ENCODE measurements around the gene RACGAP1.
"Not testable (repeated sequence)": the region's sequence is repeated elsewhere in the genome, so short reads cannot be mapped to it uniquely, and the experiment has no call there.

The RACGAP1 gene

DNA sequence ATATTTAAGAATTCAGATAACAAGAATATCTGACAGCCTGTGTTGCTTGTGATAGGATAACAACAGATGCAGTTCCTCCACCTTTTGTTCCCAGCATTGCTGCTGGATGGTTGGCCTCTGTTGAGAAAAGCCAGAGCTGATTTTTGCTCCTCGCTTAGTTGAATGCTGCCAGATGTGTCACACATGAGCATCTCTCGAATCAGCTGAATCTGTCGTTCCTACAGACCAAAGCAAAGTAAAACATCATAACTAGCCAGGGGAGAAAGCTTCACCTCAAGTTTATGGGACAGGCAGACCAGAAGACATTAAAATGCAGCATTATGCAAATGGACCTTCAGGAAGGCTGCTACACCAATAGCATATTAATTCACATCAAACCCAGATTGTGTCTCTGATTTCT, 20.1 kb downstream of the RACGAP1 start:
- no peak for DNase-seq
- intact Hi-C loops (cut with DNase I): no loop called here

DNA sequence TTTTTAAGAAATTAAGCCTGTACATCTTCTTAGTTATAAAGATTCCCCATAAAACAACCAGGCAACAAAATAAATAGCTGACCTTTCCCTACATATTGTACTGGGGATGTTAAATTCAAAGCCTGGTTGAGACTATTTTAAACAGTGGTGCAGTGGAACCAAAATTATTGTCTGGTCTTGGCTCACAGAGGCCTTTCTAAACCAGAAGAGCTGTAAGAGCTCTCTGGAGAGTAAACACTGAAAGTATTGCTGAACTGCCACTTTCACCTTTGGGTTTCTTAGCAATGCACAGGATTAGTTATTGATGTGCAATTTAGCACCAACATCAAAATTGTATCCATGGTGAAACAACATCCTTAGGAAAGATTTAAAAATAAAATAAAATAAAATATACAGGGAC, 20.6 kb downstream of the RACGAP1 start:
- no peak for DNase-seq
- intact Hi-C loops (cut with DNase I): no loop called here

DNA sequence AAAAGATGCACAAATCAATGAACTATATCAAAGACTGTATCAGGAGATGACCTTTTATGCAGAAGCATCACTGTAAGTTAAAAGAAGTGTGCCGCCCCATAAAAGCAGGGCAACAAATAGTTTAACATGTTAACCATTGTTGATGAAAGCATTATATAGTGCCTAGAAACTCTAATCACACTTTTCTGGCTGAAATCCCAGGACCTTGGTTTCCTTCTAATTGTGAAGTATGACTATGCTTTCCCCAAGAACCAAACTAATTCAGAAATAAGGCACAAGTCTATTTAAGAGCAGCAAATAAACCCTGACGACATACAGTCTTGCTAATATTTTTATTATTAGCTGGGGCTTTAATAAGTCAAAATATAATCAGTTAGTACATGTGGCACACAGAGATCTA, 21.7 kb downstream of the RACGAP1 start:
- intact Hi-C loops (cut with DNase I): no loop called here
- no peak for DNase-seq

DNA sequence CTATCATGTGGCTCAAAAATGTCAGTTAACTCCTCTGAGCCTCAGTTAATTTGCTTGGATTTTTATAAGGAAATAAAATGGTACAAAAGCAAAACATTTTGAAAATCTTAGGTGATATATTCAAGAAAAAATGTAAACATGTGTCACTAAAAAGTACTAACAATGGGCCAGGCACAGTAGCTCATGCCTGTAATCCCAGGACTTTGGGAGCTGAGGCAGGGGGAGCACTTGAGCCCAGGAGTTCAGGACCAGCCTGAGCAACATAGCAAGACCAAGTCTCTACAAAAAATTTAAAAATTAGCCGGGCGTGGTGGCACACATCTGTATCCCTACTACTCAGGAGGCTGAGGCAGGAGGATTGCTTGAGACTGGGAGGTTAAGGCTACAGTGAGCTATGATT, 26.8 kb downstream of the RACGAP1 start:
- intact Hi-C loops (cut with DNase I): no loop called here
- DNase-seq: no peak

DNA sequence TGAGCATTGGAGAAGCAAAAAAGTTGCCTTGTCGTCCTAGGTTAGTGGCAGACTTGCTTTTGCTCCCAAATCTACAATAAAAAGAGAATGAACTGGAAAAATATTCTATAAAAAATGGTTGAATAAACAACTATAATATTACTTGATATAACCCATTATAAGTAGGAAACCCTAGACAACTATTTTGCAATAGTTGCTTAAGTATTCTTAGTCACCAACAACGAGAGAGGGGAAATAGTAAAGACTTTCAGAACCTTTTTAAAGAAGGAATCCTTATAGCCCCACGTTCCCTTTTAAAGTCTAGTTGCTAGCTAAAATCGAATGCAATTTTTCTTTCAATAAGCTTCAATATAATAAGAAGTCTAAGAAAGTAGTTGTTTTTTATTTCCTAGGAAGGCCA, 35.0 kb downstream of the RACGAP1 start:
- intact Hi-C loops (cut with DNase I): no loop called here
- no peak for DNase-seq

DNA sequence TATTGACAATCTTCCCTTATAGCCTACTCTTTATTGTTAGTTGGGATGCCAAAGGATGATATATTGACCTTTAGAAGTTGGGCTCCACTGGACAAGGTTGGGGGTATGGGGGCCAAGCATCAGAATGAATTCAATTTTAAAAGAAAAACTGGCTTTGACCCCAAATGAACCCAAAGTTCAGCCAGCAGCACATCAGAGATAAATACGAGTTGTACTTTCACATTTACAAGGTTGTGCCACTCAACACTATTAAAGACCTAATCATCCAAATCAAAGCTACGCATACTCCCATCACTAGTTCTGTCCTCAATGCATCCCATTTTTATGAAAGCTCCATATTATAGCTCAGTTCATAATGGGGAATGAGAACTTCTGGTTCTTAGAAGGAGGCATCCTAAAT, 35.9 kb downstream of the RACGAP1 start:
- DNase-seq; intact Hi-C loops (cut with DNase I): not testable (repeated sequence)

DNA sequence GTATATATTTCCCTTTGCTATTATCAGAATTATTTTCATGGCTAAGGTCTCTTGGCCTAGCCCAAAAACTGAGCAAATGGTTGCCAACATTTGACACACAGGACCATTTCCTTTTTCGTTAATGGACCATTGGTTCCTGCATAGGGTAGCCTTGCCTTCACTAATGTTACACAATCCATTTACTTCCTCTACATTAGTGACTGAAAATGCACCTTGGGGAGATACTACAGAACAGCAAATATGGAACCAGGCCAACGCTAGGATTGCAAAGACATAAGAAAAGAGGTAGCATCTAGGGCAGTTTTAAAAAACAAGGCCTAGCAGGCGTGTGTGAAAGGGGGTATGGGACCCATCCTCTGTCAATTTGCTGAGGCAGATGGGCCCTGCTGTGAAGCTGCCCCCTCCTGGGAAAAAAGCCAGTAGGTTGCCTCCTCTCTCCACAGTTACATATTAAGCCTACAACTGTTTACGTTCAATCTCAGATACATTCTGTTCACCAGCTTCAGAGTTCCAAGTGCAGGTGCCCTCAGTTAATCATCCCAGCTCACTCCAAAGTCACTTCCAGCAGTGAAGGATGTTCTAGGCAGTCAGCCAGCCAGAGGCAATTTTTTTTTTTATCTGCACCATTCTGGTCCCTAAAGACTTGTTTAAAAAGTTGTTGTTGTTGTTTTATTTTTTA, 37.5 kb downstream of the RACGAP1 start:
- intact Hi-C loops (cut with DNase I): no loop called here
- no peak for DNase-seq

DNA sequence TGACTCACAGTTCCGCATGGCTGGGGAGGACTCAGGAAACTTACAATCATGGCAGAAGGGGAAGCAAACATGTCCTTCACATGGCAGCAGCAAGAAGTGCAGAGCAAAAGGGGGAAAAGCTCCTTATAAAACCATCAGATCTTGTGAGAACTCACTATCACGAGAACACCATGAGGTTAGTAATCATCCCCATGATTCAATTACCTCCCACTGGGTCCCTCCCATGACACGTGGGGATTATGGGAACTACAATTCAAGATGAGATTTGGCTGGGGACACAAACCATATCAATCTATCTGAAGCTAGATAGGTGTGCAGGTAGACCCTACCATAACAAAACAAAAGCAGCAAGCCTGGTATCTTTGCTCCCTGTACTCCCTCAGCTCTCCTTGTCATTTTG, 38.8 kb downstream of the RACGAP1 start:
- intact Hi-C loops (cut with DNase I); DNase-seq: not testable (repeated sequence)

DNA sequence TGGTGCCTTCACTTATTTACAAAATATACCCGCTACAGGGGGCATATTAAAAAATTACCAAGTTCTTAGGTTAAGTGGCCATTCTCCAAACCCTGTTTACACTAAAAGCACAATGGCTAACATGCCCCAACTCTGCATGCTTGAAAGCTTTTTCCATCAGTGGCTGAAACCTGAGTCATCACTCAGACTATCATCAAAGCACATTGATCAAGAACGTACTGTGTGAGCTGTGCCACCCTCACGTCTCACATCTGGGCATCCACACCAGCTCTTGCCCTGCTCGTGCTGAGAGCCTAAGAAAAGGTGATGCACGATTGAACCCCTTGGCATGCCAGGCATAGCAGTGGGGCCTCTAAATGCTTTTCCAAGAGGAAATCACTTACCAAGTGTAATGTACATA, 39.3 kb downstream of the RACGAP1 start:
- DNase-seq: no peak
- intact Hi-C loops (cut with DNase I): no loop called here

DNA sequence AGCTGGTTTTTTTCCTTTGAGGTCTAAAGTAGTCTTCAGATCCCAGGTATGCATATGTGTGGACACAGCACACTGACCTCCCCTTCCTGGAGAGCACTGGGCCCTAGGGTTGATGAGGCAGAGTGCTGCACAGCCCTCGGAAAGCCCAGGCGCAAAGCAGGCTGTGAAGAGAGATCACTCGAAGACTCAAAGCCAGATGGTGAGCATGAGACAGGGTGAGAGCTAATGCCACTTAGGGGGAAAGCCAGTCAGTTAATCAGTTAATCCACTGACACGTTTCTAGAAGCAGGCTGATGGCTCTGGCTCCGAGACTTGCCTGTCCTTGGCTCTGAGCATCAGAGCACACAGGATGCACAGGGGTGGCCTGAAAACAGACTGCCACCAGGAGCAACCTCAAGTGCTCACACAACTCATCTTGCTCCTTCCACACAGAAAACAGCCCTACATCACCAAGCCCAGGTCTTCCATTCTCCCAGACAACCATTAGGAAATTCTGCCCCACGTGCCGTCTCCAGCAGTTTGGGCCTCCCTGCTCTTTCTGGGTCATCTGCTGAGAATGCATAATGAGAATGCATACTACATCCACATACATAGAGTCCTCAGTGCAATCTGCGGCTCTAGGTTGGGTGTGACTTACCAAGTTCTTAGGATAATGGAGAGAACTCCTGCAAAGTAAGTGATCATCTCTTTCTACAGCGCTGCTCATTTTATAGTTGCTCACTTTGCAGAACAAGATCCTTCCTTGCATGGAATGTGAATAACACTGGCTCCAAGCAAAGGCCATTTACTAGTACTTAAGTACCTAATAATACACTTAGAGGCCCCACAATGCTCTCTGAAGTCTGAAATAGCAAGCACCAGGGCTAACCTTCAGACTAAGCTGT, 40.6 kb downstream of the RACGAP1 start:
- no peak for DNase-seq

DNA sequence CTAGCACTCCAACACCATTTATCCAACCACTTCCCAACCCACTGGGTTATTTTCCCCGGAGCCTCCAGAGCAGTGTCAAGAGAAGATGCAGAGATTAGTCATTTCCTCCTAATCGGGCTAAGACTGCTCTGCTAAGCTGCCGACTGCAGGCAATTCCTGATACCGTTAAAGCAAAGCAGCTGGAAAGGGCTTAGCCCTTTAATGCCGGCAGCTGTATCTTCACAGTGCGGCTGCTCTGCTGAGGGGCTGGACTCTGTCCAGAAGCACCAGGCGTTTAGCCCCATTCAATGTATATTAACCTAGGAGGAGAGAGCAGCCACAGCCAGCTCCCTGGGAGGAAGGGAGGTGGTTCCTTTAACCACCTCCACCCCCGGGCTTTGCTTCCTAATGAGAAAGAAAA, 41.4 kb downstream of the RACGAP1 start:
- DNase-seq: peak in 1 of 10 donors; percentile 79
- intact Hi-C loops (cut with DNase I): loop anchor here (5.0 kb wide), 1 partner anchor 43 kb away; the partner anchor contains the start of gene RACGAP1

More for the DNA sequence above, 40.6 kb downstream of the RACGAP1 start:
- intact Hi-C loops (cut with DNase I): loop anchor here (5.0 kb wide), 1 partner anchor 43 kb away; the partner anchor contains the start of gene RACGAP1

DNA sequence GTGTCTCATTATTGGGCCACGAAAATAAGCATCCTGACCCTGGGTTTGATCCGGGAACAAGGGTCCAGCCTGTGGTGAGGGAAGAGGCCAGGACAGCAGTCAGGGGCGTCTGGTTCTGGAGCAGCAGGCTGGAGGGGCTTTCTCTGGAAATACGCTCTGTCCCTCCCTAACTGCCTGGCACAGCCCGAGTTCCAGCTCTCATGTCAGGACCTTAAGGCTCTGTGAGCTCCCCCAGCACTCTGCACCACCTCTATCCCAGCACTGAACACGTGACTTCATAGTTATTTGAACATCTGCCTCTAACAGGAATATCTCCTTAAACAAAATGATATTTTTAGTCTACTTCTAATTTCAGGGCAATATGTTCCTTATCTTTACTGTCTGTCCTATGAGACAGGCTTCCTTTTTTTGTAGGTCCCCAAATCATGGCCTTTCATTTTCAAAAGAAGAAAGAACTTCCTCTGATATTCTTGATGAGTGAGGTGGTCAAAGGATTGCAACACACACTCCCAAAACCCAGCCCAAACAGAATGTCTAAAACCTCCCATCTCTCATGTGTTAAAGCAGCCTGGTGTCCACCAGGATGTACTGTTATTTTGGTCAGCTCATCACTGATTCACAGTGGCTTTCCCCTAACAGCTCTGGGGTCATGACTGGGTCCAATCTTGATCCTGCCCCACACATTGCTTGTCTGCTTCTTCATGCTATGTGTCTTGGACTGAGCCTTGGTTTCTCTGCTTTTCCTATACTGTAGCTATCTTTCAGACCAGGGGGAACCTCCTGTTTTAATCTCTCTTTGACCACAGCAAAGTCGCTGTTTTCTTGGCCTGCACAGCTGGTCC, 42.8 kb downstream of the RACGAP1 start:
- no peak for DNase-seq
- intact Hi-C loops (cut with DNase I): loop anchor here (5.0 kb wide), 1 partner anchor 45 kb away; the partner anchor contains the start of gene RACGAP1

DNA sequence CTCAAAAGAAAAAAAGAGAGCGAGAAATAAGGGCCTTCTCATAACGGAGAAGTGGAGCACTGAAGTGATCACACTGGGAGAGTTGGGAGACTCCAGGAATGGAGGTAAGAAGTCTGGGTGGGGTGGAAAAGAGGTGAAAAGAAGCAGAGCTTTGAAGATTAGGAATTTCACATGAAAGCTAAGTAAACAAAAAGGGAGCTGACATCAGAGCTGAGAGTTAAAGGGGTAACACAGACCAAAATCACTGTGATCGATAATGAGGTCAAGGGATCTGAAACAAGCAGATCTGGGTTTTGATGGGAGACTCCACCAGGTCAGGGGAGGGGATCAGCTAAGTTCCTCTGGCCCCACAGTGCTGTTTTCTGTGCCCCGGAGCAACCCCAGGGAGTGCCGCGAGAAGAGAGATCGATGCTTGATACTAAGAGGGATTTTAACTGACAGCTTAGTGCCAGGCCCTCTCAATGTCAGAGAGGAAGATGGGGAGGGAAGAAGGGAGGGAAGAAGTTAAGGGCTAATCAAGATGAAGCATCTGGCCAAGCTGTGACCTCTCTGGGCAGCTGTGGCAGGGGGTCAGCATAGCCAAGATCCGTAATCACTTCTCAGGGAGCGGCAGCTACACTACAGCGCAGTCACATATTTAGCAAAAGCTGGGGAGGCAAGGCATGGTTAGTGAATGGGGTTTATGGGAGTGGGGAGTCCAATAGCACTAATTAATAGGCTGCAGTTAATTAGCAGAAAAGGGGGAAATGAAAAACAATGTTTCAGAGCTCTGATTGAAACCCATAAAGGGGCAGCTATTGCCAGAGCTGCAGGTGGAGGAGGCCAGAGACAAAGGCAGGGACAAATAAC, 44.6 kb downstream of the RACGAP1 start:
- no peak for DNase-seq

DNA sequence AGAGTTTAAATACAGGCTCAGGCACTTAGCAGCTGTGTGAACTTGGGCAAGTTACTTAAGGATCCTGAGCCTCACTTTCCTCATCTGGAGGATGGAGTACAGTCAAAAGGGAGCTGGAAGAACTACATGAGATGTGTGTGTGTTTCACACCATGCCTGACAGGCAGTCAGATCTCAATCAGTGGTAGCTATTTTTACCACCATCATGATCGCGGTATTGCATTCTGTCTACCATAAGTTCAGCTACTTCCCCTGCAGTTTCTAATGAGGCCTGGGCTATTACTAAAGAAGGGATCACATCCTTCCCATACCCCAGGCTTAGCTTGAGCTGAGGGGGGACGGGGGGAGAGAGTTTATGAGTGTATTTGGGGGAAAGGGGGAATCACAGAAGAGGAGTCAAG, 45.5 kb downstream of the RACGAP1 start:
- no peak for DNase-seq
- intact Hi-C loops (cut with DNase I): loop anchor here (5.0 kb wide), 1 partner anchor 48 kb away; the partner anchor contains the start of gene RACGAP1

More for the DNA sequence above, 44.6 kb downstream of the RACGAP1 start:
- intact Hi-C loops (cut with DNase I): loop anchor here (5.0 kb wide), 1 partner anchor 47 kb away; the partner anchor contains the start of gene RACGAP1

DNA sequence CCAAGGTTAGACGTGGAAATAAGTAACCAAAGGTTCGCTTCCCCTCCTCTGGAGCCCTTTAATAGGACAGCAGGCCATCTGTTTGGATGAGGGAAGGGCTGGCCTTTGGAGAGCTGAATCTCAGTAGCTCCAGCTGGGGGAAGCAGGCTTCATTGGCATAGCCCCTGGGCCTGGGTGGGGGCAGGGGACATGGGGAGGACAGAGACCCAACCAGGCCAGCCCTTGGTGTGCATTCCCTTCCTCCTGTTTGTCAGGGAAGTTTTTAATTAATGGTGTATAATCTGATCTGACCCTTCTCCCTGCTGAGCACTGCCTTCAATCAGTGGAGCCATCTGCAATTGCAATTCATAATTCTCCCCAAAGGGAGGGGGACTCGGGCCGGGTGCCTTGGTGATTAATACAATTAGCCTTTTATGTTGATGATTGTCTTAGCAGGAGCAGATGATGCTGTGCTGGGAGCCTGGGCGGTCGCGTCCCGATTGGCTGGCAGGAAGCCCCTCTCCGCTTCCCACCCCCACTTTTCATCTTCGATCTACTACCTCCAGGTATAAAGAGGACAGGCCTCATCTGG, 46.2 kb downstream of the RACGAP1 start:
- intact Hi-C loops (cut with DNase I): no loop called here

DNA sequence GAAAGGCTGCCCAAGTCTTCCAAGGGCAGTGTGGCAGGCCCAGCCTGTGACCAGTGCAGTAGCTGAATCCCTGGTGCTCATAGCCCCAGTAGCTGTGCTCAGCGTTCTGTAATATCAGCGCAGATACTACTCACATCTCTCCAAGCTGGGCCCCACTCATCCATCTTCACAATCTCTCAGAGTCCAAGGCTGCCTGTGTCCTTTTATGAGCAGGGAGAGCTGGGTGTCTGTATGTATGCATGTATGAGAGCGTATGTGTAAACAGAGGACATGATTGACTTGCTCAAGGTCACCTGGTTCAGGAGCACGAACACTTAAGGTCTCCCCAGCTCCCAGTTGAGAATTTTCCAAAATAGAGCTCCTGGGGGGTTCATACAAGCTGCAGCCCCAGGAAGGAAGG, 47.2 kb downstream of the RACGAP1 start:
- no peak for DNase-seq
- intact Hi-C loops (cut with DNase I): no loop called here

More for the DNA sequence above, 46.2 kb downstream of the RACGAP1 start:
- peak in 8 of 10 donors; percentile 34 to 92 (median 58) for DNase-seq

DNA sequence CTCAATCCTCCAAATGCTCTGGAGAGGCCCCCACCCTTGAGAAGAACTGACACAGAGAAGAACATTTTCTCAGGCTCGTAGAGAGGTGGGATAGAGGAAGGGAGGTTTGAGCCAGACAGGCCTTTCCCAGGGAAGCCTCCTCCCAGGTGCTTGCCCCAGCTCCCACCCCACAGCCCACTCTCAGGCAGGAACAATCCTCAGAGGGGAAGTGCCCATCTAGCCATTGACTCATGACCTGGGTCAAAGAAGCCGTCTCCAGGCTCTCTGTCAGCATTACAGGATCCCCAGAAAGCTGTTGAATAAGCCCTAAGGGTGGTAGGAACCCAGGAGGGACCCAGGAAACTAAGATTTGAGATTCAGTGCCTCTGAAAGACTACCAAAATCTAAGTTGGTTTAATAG, 48.7 kb downstream of the RACGAP1 start:
- no peak for DNase-seq
- intact Hi-C loops (cut with DNase I): no loop called here

DNA sequence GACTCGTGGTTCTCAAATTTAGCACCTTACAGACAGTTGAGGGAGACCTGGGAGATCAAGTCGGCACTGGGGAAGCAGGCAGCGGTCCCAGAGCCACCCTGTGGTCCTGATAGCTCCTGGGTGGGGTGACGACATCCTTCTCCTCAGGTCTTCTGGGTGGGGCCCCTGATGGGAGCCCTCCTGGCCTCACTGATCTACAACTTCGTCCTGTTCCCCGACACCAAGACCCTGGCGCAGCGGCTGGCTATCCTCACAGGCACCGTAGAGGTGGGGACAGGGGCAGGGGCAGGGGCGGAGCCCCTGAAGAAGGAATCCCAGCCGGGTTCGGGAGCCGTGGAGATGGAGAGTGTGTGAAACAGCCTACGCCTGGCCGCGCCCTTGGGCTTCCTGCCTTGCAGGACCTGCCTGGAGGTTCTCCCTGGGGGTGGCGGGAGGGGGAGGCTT, 50.0 kb downstream of the RACGAP1 start:
- DNase-seq: peak in 2 of 10 donors; percentile 55 to 83
- intact Hi-C loops (cut with DNase I): loop anchor here (2.0 kb wide), 1 partner anchor 81 kb away; the partner anchor contains the start of gene ASIC1

Measured in posterior cingulate gyrus (tissue), 11 donors.